Muscle of arm (tissue), 12 donors: ENCODE data around the gene FLACC1. TPM values are rescaled to one million over a fixed set of nuclear protein-coding genes. Genes with fewer than 3 reads are reported as not detected.

Source experiments
- DNase-seq: peaks from one replicate; pipeline ENCODE4 v3.0.0-alpha.2; 2013
- polyA plus RNA-seq, 12 donors: library from polyadenylated mRNA; unstranded; fragments of 120-200 nt; gene quantifications; one replicate each; pipeline ENCODE4 v1.2.1, GENCODE V29; 2013; ENCODE audit not compliant: insufficient read length in 12 of 12

FLACC1 gene
- polyA plus RNA-seq, 12 donors, result 0.80 to 3.8 (median 1.6) TPM; not detected in 2

DNA sequence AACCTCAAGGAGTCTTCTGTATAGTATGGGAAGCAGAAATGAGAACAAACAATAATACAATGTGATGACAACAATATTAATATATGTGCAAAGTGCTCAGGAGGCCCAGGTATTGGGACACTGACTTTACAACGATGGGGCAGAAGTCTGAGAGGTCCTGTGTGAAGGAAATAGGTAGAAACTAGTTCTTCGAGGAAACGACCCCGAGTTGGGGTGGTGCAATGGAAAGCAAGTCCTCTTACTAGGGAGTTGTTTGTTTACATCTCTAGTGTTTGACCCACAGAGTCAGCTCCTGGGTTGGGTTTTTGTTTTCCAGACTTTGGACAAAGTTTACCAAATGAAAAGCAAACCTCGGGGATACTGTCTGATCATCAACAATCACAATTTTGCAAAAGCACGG lies 80.6 kb downstream of the FLACC1 start:
- DNase-seq, result no peak

DNA sequence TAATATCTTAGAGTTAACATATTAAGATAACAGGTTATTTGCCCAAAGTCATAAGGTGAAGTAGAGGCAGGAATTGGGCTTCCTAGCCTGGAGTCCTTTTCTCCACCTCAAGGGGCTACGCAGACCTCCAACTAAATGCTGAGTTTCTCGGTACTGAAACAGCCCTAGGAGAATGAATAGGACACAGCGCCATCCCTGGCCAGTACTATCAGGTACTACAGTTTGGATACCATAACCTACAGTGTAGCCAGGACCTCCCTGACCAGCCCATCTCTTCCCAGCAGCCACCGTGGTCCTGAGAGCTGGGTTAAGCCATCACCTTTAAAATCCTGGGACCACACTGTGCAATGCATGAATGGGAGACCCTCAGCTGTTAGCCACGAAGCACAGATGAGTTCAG lies 81.2 kb downstream of the FLACC1 start:
- no peak for DNase-seq

DNA sequence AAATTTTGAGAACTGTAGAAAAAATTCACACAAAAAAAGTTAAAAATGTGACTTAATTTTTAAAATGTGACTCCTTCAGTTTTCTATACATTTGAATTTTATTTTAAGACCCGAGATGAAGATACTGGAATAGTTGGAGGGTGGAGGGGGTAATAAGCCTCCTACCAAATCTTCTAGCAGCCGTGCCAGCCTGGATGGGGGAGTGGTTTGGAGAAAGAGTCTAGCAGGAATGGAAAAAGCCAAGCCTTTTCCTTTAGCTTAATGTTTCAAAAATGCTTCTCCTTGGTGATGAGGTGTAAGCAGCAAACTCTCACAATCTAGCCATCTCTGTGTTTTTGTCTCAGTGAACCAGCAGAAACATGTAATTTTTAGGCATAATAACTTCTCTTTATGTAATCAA lies 82.1 kb downstream of the FLACC1 start:
- DNase-seq, result no peak

DNA sequence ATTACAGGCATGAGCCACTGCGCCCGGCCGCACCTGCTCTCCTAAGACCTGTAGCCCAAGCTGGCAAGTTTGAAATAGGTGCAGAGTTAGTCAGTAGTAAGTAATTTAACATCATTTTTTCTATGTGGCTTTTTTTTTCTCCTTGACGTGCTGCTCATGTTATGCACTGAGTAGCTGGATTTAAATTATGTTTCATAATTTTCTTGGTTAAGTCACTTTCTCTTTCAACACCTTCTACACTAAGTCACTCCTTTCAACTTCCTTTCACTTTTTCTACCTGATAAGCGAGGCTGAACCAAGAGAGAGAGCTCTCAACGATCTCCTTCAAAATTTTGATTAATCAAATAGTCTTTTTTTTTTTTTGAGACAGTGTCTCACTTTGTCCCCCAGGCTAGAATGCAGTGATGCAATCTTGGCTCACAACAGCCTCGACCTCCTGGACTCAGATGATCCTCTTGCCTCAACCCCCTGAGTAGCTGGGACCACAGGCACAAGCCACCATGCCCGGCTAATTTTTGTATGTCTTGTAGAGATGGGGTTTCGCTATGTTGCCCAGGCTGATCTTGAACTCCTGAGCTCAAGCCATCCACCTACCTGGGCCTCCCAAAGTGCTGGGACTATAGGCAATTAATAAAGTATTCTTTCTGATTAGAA lies 83.7 kb downstream of the FLACC1 start:
- no peak for DNase-seq

DNA sequence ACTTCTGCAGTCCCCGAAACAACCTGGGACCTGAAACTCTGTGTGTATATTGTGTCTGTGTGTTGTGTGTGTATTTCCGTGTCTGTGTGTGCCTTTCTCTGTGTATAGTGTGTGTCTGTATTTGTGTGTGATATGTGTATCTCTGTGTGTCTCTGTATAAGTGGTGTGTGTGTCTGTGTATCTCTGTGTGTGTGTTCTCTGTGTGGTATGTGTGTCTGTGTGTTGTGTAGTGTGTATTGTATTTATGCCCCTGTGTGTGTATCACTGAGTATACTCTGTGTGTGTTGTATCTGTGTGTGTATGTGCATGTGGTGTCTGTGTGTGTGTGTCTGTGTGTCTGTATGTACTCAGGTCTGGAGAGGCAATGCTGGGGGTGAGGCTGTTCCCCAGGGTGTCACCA lies 85.2 kb downstream of the FLACC1 start:
- DNase-seq, result no peak

DNA sequence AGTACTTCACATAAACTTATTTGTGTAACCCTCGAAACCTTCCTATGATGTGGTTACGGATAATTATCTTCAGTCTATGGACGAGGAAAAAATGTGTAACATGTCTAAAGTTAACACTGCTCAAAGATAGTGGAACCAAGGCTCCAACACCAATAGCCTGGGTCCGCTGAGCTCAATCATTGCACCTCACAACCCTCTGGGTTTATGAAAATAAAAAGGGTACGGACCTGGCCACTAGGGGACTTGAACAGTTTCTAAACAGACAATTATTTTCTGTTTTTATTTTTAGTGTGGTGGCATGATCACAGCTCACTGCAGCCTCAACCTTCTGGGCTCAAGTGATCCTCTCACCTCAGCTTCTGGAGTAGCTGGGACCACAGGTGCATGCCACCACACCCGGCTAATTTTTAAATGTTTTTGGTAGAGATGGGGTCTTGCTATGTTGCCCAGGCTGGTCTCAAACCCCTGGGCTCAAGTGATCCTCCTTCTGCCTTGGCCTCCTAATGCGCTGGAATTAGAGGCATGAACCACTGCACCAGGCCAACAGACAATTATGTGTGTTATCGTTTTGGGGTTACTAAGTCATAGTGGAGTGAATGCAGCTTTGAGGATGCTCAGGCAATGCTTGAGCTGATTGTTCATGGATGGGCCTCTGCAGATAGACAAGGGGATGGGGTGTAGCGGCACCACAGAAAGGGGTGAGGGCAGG lies 86.7 kb downstream of the FLACC1 start:
- no peak for DNase-seq

DNA sequence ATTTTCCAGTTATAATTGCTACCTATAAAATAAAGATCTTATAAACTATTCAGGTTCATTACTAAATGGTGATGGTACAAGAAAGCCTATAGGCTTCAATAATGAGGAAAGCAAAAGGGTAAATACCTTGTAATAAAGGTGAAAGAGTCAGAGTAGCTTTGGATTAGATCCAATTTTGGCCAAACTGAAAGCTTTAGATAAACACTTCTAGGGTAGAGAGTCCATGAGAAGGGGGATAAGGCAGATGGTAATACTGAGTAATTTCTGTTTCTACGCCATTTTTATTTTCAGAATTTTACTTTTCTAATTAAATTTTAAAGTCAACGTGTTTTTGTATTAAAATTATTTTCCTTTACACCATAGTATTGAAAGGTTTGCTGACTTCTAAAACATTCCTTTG lies 87.4 kb downstream of the FLACC1 start:
- DNase-seq, result no peak

DNA sequence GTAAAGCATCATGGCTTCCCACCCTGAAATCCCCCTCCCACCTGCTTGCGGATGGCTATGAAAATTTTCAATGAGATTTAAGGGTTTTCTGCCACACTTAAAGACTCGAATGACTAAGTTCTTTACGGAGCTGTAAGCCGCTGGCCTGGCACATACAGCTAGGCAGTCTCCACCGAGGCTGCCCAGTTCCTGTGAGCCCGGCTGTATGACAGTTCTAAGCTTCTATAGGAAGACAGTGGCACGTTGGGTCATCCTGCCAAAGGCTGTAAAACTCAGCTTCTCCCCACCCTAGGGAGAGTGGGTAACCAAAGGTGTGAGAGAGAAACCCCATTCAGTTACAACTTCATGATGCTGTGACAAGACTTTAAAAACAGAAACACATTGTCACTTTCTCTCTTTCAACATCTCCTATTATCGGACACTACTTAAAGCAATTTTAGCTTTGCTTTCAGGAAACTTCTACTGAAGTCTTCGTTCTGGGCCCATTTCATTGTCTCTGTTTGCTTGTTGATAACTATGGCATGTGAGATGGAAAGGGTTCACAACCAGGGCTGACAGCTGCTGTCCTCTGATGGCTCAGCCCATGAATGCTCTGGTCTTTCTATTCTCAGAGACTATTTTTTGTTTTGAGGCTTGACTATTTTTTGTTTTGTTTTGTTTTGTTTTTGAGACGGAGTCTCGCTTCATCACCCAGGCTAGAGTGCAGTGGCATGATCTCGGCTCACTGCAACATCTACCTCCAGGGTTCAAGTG lies 89.7 kb downstream of the FLACC1 start:
- no peak for DNase-seq

DNA sequence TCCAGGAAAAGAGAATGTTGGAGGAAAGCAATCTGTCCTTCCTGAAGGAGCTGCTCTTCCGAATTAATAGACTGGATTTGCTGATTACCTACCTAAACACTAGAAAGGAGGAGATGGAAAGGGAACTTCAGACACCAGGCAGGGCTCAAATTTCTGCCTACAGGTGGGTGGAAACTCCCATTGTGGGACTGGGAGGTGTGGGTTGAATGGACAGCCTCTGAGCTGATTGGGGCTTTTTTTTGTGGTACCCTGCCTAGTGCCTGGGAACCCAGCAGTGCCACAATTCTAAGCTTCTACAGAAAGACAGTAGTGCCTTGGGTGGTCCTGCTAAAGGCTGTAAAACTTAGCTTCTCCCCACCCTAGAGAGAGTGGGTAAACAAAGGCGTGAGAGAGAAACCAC lies 90.5 kb downstream of the FLACC1 start:
- no peak for DNase-seq

DNA sequence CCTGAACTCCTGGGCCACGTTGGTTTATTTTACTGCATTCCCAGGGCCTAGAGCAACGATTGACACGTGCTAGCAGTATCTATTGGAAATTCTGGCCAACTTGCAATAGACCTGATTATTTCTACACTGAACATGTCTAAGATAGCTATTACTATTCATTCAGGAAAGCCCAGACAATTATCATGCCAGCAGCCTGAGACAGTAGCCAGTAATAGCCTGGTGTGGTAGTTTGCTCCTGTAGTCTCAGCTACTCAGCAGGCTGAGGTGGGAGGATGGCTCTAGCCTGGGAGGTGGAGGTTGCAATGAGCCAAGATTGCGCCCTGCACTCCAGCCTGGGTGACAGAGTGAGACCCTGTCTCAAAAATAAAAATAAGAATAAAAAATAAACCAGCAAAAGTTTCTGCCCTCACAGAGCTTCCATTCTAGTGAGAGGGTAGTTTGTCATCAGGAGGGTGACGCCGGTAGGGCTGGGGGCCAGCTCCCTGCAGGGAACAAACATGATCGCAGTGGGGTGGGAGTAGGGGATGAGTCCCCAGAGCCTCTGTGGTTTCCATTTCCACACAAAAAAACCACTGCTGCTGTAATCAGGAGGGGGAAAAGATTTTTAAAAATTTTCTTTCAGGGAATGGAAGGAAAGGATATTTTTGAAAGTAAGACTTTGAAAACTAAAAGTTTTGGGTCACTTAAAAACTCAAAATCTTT lies 92.5 kb downstream of the FLACC1 start:
- DNase-seq, result no peak

DNA sequence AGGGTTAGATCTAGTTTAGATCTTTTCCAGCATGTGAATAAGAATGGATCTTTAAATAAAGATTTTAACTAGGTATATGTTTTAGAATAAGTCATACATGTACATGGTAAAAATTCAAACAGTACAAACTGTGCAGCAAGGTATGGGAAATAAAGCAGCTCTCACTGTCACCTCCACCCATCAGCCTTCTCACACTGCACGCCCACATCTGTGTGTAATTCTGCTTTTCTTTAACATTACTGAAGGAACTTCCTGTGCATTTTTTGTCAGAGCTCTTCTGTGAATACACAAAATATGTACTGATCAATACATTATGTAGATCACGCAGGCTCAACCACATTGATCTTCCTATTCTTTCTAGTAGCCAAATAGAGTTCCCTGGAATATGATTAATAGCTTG lies 93.4 kb downstream of the FLACC1 start:
- no peak for DNase-seq

DNA sequence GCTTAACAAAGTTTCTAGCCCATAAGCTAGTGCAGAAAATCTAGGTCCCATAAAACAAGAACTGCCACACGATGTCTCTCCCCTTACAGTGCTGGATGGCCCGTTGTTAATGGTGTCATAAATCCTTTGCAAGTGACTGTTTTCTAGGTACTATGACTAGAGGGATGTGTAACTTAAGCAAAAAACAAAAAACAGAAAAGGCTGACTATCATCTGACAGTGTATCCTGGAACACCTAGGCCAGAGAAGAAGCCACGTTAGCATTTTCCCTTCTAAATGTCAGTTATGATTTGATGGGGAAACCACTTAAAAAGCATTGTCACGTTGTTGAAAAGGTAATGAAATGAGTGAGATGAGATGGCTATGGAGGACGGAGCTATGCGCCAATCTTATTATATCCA lies 94.4 kb downstream of the FLACC1 start:
- DNase-seq, result no peak

DNA sequence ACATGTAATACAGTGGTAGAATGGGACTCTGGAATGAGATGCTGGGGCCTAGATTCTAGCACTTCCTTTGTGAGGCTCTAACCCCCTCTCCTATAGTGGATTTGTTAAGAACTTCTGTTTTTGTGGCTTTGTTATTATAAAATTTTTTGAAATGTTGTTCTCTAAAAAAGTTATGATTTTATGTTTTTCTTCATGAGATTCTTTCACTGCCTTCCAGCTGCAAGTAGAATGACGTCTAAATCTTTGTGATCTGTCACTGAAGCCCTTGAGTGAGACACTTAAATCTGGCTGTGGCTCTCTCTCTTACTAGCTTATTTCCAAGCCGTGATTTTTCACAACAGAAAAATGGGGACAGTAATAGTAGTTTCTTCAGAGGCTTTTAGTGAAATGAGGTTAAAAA lies 95.2 kb downstream of the FLACC1 start:
- no peak for DNase-seq

DNA sequence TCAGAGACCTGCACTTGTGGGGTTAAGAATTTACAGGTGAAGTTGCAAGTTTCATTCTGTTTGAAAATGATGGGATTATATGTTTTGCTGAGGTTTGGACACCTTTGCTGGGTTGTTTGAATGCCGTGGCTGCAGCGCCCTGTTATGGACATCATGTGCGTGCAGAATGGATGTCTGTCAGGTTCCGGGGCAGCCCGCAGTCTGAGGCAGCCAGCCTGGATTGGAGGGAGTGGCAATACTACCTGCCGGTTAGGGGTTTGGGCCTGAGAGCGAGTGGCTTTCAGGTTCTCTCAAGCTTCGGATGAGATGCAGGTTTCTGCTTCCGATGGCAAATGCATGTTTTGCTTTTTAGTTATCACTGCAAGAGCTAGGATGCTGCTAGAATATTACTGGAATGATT lies 95.7 kb downstream of the FLACC1 start:
- no peak for DNase-seq

DNA sequence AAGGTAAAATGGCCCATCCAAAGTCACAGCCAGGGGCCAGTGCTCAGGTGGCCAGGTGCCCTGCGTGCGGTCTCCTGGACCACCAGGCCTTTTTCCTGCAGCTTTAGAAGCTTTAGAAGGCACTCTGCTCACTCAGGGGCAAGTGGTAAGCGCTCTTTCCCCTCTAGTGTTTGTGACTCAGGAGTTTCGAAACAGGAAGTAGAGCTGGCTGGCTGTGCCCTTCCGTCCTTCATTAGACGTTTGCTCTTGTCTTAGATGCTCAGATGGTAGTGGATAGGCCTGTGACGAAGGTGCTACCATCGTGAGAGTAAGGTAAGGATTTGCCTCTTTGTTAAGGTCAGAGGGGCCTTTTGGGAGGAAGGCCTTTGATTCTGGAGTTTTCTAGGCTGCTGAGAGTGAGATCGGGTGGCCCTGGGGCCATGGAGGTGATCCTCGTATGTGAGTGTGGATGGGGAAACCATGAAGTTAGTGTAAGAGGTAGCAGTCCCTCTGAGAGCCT lies 96.8 kb downstream of the FLACC1 start, which contains the start of gene CASP8:
Gene CASP8, plus strand, starts transcription at position 235 of the 499 bp plus-strand sequence. CDS start 5,951 bp downstream, outside the sequence.
- no peak for DNase-seq

DNA sequence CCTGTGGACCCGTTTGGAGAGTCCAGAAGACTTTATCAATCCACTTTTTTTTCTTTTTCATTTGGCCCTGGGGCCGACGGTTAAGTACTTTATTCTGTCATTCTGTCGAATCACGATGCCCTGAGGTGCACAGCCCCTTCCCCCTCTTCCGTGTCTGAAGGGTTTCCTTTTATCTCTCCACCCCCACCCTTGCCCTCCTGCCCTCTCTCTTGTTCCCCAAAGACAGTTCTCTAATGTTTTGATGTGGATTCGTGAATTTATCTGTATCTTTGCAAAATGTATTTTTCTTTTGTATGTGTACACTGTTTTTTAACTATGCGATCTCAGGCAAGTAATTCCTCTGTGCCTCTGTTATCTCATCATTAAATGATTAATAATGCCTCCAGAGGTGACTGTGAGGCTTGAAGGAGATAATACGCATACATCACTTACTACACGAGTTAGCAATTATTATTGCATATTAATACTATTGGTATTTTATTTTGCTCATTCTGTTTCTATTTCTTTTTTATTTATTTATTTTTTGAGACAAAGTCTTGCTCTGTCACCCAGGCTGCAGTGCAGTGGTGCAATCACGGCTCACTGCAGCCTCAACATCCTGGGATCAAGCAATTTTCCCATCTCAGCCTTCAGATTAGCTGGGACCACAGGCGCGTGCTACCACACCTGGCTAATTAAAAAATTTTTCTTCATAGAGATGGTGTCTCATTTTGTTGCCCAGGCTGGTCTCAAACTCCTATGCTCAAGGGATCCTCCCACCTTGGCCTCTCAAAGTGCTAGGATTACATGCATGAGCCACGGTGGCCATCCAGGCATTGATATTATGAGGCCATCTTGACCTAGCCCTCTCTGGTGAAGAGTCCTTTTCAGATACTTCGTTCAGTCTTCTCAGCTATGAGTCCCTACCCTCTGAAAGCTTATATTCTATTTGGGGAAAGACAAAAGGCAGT lies 98.2 kb downstream of the FLACC1 start:
- no peak for DNase-seq

DNA sequence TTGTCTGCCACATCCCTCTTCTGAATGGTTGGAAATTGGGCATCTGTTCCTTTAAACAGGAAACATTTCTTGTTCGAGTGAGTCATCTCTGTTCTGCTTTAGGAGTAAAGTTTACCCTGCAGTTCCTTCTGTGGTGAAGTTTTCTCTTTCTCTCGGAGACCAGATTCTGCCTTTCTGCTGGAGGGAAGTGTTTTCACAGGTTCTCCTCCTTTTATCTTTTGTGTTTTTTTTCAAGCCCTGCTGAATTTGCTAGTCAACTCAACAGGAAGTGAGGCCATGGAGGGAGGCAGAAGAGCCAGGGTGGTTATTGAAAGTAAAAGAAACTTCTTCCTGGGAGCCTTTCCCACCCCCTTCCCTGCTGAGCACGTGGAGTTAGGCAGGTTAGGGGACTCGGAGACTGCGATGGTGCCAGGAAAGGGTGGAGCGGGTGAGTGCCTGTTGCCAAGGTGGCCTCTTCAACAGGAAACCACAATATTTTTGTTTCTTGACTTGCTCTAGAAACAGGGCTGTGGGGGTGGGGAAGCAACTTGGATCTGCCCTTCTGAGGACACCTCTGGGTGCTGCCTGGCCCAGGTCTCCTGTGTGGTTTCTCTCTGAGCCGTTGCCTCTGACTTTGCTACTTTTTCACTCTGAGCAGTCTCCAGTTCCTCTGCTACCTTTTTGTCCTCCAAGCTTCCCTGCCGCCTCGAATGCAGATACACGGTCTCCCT lies 99.0 kb downstream of the FLACC1 start:
- DNase-seq, result peak; percentile 73

DNA sequence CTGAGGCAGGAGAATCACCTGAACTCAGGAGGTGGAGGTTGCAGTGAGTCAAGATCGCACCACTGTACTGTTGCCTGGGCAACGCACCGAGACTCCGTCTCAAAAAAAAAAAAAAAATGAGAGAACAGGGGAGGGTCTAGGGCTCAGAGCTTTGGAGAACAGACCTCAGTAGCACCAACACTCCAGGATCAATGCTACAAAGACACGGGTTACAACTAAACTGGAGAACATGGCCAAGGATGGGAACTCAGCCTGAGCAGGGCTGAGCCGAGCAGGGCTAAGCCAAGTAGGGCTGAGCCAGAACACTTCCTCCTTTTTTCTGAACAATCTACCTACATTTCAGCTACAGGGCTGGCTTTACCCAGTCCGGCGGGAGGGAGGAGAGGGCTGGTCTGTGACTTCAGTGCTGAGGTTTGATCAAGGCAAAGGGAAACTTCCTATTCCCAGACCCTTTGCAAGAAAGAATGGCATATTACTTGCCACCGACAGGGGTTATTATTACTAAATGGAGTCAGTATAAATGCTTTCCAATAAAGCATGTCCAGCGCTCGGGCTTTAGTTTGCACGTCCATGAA lies 99.7 kb downstream of the FLACC1 start:
- no peak for DNase-seq

DNA sequence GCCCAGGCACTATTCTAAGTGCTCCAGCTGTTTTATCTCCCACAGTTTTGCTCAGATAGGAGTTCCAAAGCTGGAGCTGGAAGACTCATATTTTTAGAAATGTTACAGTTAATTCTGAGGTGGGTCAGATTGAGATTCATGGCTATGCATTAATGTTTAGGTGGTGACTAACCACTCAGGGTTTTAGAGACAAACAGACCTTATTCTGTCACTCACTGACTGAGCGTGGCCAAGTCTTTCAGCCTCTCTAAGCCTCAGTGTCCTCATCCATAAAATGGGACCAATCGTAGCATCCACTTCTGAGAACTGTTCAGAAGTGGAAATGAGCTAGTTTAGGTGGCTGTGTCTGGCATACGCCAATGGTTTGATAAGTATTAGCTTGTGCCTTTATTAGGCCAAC lies 101.1 kb downstream of the FLACC1 start:
- no peak for DNase-seq
